ENCODE results near the gene UBQLN4.

The UBQLN4 gene

GRCh38 chr1:156053768-156054499 is at the start of gene UBQLN4:
UBQLN4 (minus strand) TSS chr1:156053798; CDS start chr1:156053701, 97 bp downstream.
- peak; percentile 89 for DNase-seq

DNA sequence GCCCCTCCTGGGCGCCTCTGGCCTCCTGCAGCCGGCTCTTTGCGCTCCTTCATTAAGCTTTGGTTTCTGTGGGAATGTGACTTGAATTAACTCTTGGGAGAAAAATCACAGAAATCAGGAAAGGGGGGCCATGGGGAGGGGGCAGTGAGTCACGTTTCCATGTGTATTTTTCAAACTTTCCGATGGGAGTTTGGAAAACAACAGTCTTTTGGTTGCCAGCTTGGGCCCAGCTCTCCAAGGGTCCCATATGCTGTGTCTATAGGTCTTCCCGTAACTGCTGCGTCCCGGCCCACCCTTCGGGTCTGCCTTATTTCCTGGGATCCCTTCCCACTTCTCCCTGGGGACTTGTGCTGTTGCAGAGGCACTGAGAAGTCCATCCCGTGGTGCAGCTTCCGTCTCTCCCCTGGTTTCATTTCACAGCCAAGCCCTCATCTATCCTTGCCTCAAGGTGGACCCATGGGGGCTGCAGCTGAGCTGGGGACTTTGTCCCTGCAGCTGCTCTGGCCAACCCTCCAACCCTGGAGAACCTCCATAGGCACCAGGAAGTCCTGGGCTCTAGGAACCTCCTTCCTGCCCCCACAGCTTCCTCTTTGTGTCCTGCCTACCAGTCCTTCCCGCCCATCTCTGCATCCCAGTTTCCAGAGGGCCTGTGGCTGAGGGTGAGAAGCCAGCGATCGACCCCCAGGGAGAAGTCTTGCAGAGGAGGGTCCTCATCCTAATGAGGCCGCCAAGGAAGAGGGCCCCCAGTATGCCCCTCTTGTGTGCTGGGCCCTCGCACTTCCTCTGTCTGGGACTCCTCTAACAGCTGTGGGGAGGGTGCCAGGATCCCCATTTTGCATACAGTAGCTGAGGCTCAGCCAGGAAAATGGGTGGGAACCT is 49.3 kb upstream of the UBQLN4 start:
- DNase-seq = no peak

DNA sequence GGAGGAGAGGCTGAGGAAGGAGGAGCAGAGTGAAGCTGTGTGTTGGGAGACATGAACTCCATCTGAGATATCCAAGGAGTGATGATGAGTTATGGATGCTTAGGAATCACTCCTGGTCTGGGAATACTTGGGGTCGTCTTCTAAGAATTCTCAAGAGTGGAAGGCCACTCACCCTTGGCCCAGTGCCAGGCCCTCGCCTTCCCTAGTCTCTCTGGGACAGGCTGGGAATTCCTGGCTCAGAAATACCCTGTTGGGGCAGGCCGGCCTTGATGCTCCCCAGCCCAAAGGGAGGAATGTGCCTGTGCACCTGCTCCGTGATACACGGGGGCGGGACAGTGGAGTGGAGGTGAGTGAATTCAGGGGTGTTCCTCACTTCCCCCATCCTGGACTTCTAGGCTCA is 48.3 kb upstream of the UBQLN4 start:
- DNase-seq = no peak

DNA sequence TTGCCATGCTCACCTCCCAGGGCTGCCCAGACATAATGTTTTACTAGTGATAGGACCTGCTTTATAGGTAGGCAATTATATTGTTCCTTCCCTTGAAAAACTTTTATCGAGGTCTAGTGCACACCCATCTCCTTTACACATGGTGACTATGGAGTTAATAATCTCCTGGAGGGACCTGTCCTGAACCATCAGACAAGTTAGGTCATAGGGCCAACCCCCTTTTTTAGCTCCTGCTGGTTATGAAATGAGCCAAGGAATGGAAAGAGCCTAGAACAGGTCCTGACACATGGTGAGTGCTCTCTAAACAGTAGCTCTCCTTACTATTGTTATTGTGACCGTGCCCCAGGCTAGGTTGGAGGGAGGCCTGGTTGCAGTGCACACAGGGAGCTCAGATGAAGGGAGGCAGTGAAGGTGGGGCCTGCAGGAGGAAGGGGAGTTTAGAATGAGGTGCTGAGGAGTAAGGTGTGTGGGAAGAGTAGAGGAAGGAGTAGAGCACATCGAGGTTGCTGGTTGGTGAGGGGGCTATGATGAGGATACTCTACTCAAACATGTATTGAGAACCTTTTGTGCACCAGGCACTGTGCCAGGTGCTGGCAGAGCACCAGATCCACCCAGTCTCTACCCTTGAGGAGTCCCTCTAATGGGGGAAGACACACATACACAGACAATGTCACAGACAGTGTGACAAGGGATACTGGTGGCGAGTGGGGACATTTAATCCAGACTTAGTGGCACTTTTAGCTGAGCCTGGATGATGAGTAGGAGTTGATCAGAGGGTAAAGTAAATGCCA is 46.8 kb upstream of the UBQLN4 start:
- no peak for DNase-seq

GRCh38 chr1:156099282-156099681 is 45.7 kb upstream of the UBQLN4 start:
- no peak for DNase-seq

DNA sequence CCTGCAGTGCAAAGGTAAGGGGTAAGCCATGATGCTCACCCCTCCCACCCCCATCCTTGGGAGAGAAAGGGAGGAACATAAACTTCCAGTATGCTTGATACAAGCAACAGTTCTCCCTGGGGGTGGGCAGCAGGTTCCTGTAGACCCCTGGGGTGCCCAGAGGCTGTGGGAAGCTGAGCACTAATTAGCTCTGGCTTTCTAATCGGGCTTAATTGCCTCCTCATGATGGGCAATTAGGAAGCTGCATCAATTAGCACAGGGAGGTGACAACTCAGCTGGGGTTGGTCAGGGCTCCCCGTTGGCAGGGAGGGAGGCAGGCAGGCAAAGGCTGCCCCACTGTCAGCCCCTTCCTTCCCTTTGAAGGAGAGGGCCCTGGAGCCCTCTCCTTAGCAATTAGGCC is 45.2 kb upstream of the UBQLN4 start:
- DNase-seq = no peak

- no peak for DNase-seq
Observed at GRCh38 chr1:156097499-156098178, 44.0 kb upstream of the UBQLN4 start.

DNA sequence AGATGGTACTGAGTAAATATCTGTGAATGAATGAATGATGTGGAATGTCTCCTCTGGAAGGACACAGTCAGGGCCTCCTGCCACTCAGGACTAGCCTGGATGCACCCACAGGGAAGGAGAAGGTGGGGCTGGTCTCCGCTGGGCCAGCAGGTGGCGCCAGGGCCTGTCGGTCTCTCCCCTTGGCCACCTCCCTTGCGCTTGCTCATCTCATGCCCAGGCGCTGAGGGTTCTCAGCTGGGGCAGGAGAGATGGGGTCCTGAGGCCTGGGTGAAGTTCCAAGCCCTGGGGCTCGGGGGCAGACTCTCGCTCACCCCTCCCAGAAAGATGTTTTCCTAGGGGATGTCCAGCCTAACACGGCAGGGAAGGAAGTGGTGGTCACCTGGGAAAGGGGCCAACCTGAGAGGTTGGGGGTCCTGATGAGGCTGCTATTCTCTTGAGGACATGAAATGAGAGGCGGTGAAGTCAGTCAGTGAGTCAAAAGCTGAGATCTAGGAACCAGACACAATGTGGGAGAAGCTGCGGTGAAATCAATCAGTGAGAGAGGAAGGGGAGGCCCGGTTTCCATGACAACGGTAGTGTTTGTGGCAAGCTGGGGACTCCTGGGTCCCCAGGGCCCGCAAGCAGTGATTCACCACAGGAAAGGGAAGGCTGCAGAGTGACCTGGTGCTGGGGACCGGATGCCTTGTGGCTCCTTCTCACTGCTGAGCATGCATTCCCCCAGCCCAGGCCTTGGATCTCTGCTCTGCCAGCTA is 43.2 kb upstream of the UBQLN4 start:
- DNase-seq = peak; percentile 85

DNA sequence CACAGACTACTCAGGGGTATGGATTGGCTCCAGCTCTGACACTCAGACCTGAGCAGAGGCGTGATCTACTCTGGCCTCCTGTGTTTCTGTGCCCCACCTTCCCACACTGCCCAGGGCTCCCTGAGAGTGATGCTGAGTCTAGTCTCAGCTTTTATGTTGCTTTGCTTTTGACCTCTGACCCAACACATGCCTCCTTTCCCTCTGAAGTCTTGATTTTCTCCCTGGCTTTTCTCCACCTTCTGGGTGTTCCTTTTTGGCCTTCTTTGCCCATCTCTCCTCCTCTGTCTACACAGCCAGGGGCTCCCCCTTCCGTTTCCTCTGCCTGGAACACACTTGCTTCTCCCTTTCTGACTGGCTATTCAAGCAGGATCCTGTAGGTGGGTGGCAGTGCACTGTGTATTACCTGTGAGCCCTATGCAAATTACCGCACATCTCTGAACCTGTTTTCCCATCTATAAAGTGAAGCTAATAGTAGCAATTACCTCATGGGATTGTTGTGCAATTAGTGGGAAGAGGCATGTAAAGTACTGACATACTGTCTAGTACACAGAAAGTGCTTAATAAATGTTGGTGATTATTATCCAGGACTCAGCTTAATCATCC is 42.4 kb upstream of the UBQLN4 start:
- no peak for DNase-seq

DNA sequence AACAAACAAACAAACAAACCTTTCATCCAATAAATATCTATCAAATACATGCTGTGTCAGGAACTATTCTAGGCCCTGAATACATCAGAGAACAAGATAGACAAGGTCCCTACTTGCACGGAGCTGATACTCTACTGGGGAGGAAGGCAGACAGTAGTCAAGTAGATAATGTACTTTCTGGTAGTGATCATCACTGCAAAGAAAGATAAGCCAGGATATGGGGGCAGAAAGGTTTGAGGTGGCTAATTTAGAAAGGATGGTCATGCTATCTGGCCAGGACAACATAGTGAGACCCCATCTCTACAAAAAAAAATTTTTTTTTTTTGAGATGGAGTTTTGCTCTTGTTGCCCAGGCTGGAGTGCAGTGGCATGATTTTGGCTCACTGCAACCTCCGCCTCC is 38.0 kb upstream of the UBQLN4 start:
- DNase-seq = no peak

- peak; percentile 86 for DNase-seq
Observed at GRCh38 chr1:156090840-156091188, 37.2 kb upstream of the UBQLN4 start.

- DNase-seq = peak; percentile 46
Observed at GRCh38 chr1:156090138-156090839, 36.7 kb upstream of the UBQLN4 start.

DNA sequence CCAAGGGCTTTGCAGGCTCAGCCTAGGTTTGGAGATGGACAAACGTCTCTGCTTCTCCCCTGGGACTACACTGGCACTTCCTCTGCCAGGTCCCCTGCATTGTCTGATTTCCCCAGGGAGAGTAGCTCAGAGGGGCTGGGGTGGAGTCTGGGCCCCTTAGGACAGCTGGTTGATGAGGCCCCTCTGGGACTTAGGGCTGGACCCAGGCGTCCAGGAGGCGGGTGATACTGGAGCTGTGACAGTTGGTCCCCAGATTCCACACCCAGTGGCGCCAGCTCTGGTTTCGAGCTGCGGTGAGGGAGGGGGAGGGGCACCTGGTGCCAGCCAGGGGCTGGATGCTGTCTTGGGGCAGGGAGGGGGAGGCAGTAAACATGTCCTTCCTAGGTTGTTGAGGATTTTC is 36.1 kb upstream of the UBQLN4 start:
- no peak for DNase-seq

DNA sequence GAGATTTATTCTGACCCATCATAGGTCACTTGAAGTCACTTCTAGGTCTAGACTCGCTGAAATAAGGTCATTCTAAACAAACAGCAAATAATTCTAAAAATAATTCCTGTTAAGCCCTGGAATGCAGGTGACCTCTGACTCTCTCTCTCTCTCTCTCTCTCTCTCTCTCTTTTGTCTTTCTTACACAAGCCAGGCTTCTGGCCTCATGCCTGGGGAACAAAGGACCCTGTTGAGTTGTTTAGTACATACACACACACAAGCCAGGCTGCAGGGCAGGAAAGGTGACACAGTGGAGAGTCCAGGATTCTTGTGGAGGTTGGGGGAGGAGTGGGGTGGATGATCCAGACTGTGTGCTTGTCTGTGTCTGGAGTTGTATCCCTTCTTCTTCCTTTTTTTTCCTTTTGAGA is 32.7 kb upstream of the UBQLN4 start:
- DNase-seq = no peak

GRCh38 chr1:156083800-156084790 is 30.5 kb upstream of the UBQLN4 start:
- DNase-seq = no peak

DNA sequence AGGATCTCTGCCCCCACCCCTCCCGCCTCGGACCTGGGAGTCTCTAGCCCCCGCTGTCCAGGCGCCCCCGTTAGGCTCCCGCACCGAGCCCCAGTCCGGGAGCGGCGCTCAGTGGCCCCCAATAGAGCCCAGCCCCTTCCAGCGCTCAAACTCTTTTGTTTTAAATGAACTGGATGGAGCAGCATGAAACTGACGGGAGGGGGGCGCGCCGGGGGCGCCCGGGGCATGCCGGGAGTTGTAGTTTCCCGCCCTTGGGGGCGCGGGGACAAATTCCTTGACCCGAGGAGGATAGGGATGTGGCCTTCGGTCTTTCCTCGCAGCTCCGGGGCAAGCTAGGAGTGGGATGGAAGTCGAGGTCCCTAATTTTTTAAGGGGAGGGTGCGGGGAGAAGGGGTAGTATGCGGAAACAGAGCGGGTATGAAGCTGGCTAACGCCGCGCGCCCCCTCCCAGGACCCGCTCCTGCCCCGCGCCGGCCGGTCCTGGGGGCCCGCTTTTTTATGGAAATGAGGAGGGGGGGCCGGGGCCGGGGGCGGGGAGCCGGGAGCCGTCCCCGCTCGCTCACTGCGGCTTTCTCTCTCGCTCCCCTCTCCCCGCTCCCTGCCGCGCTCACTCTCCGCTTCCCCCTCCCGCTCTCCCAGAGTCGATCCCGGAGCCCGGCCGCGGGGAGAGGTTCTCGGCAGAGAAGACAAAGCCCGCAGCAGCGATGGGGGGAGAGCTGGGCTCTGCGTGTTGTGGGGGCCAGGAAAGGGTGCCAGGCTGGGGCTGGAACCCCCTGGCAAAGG is 28.9 kb upstream of the UBQLN4 start, which contains the start of gene MEX3A:
Gene MEX3A, minus strand, starts transcription at position 157 of the 783 bp plus-strand sequence. CDS start 467 bp downstream, outside the sequence.
- peak; percentile 83 for DNase-seq

GRCh38 chr1:156081917-156082308 is 28.3 kb upstream of the UBQLN4 start:
- DNase-seq = peak; percentile 23

GRCh38 chr1:156081180-156081916 is 27.8 kb upstream of the UBQLN4 start:
- no peak for DNase-seq

All from NCI-H1694 treated with DMSO at 0.1 percent for 48 hours (cell line).